ENCODE data around the gene DRC3.

The DRC3 gene

GRCh38 chr17:18025945-18026776 lies 53.5 kb downstream of the DRC3 start:
- peak; percentile 26 for DNase-seq

GRCh38 chr17:18027280-18027679 lies 54.6 kb downstream of the DRC3 start:
- no peak for DNase-seq

- DNase-seq: no peak
Observed at GRCh38 chr17:18028114-18028951, 55.7 kb downstream of the DRC3 start.

- DNase-seq: no peak
Observed at GRCh38 chr17:18028952-18029540, 56.4 kb downstream of the DRC3 start.

GRCh38 chr17:18031955-18032354 lies 59.3 kb downstream of the DRC3 start:
- no peak for DNase-seq

- DNase-seq: peak; percentile 80
Observed at GRCh38 chr17:18033442-18034099, 60.9 kb downstream of the DRC3 start.

- DNase-seq: no peak
Observed at GRCh38 chr17:18035704-18036103, 63.0 kb downstream of the DRC3 start.

- DNase-seq: no peak
Observed at GRCh38 chr17:18037486-18037885, 64.8 kb downstream of the DRC3 start.

GRCh38 chr17:18038149-18038850 lies 65.6 kb downstream of the DRC3 start:
- DNase-seq: peak; percentile 49

GRCh38 chr17:18038861-18039534 lies 66.3 kb downstream of the DRC3 start, which contains the start of the genes ATPAF2 and GID4:
Gene ATPAF2, minus strand, starts transcription at chr17:18039168. Its CDS starts 155 bp downstream, at chr17:18039013.
Gene GID4, plus strand, starts transcription at chr17:18039408. Its CDS starts 57 bp downstream, at chr17:18039465.
- DNase-seq: peak; percentile 100

- DNase-seq: peak; percentile 23
Observed at GRCh38 chr17:18039535-18040260, 67.0 kb downstream of the DRC3 start.

- DNase-seq: no peak
Observed at GRCh38 chr17:18040261-18040858, 67.7 kb downstream of the DRC3 start.

- no peak for DNase-seq
Observed at GRCh38 chr17:18041776-18042175, 69.1 kb downstream of the DRC3 start.

GRCh38 chr17:18042983-18043382 lies 70.3 kb downstream of the DRC3 start:
- no peak for DNase-seq

GRCh38 chr17:18043491-18043890 lies 70.8 kb downstream of the DRC3 start:
- no peak for DNase-seq

- no peak for DNase-seq
Observed at GRCh38 chr17:18044609-18045008, 71.9 kb downstream of the DRC3 start.

GRCh38 chr17:18045691-18046350 lies 73.2 kb downstream of the DRC3 start:
- DNase-seq: no peak

GRCh38 chr17:18055597-18055996 lies 82.9 kb downstream of the DRC3 start:
- no peak for DNase-seq

GRCh38 chr17:18056214-18056613 lies 83.6 kb downstream of the DRC3 start:
- DNase-seq: no peak

GRCh38 chr17:18059283-18059682 lies 86.6 kb downstream of the DRC3 start:
- no peak for DNase-seq

Measured in activated CD4-positive, alpha-beta T cell treated with anti-CD3 and anti-CD28 coated beads, Interleukin-2, amount 50 U/mL, for 16 hours (primary cell).